Spleen (tissue), 7 donors: Measurements from ENCODE around the gene WDR38.

Source experiments
- CTCF ChIP-seq, 11 experiments: fragments of 200-600 bp in 7 of 11; fragments of 450-650 bp in 4 of 11; sonication (generic) in 4 of 11; IDR thresholded peaks in 8 of 11; conservative IDR thresholded peaks in 3 of 11; 1 replicate in 7 of 11; 2 replicates in 4 of 11; pipeline versions ENCODE4 v1.4.0 to v1.8.0; 2016 to 2021; ENCODE audit warnings: antibody characterized with exemption in 11 of 11, inconsistent platforms in 4 of 11, mild to moderate bottlenecking in 1 of 11
- POLR2A ChIP-seq, 3 donors: fragments of 450-650 bp; IDR thresholded peaks; one replicate each; pipeline ENCODE4 v1.5.1; 2017; ENCODE audit warnings: antibody characterized with exemption in 3 of 3, mild to moderate bottlenecking in 1 of 3
- POLR2AphosphoS5 ChIP-seq, 3 donors: sonication (generic); formaldehyde crosslinking; IDR thresholded peaks; one replicate each; pipeline ENCODE4 v1.5.1; 2017; ENCODE audit warnings: antibody characterized with exemption in 3 of 3
- donor health status: DM: no; HTN: no; CAD: no; lungs with moderate emphysema.
- donor health status: DM: no; HTN: no; CAD: no.
- donor health status: DM: no; HTN: no; CAD: no.

- TF ChIP-seq CTCF (IDR thresholded peaks at IDR 0.05 in 8 of 11, conservative IDR thresholded peaks at IDR 0.05 in 3 of 11) (no peak), POLR2AphosphoS5 (IDR thresholded peaks at IDR 0.05) (no peak), POLR2A (IDR thresholded peaks at IDR 0.05) (no peak)
Observed at GRCh38 chr9:124843456-124844034, 9.7 kb upstream of the WDR38 start.
